PFSK-1 (cell line): ENCODE data around the gene CXCR6.

Experiments
- FOXP2 ChIP-seq: optimal IDR thresholded peaks from 2 replicates; pipeline ENCODE3; 2011; ENCODE audit warnings: borderline replicate concordance, control low read depth, inconsistent platforms; ENCODE audit not compliant: insufficient read depth; ENCODE audit errors: extremely low read length, extremely low read depth
- POLR2AphosphoS5 ChIP-seq: IDR thresholded peaks from 2 replicates; pipeline ENCODE4 v1.6.1; 2012; ENCODE audit warnings: low read depth, mild to moderate bottlenecking, control low read depth, low read length, moderate library complexity
- REST ChIP-seq, 2 experiments: IDR thresholded peaks; 2 replicates each; pipeline versions ENCODE4 v1.6.1 to v1.8.0; 2011 to 2012; ENCODE audit warnings: low read depth in 2 of 2, low read length in 2 of 2, control low read depth in 1 of 2, inconsistent platforms in 1 of 2, mild to moderate bottlenecking in 1 of 2, moderate library complexity in 1 of 2; ENCODE audit not compliant: insufficient read depth in 1 of 2
- SIN3A ChIP-seq: IDR thresholded peaks from 2 replicates; pipeline ENCODE4 v1.6.1; 2012; ENCODE audit warnings: mild to moderate bottlenecking, low read length, moderate library complexity, borderline replicate concordance; ENCODE audit not compliant: insufficient read depth
- TAF1 ChIP-seq: IDR thresholded peaks from 2 replicates; pipeline ENCODE4 v1.6.1; 2012; ENCODE audit warnings: low read length, control low read depth, borderline replicate concordance; ENCODE audit not compliant: insufficient read depth

The CXCR6 gene

GRCh38 chr3:45946875-45947274 lies 3.6 kb downstream of the CXCR6 start:
- no peak for TF ChIP-seq SIN3A
- TF ChIP-seq REST (IDR thresholded peaks at IDR 0.05; ENCODE audit: insufficient read depth in 1 of 2, low read depth in 2 of 2, low read length in 2 of 2), result no peak
- no peak for TF ChIP-seq FOXP2
- no peak for TF ChIP-seq POLR2AphosphoS5
- no peak for TF ChIP-seq TAF1

GRCh38 chr3:45947361-45947760 lies 4.1 kb downstream of the CXCR6 start:
- no peak for TF ChIP-seq SIN3A
- TF ChIP-seq REST (IDR thresholded peaks at IDR 0.05; ENCODE audit: insufficient read depth in 1 of 2, low read depth in 2 of 2, low read length in 2 of 2), result no peak
- no peak for TF ChIP-seq FOXP2
- no peak for TF ChIP-seq POLR2AphosphoS5
- TF ChIP-seq TAF1, result no peak

GRCh38 chr3:45948311-45948781 lies 5.1 kb downstream of the CXCR6 start:
- TF ChIP-seq POLR2AphosphoS5 (no peak), REST (IDR thresholded peaks at IDR 0.05; ENCODE audit: insufficient read depth in 1 of 2, low read depth in 2 of 2, low read length in 2 of 2) (no peak), FOXP2 (no peak), SIN3A (no peak), TAF1 (no peak)

GRCh38 chr3:45948881-45949280 lies 5.6 kb downstream of the CXCR6 start:
- no peak for TF ChIP-seq POLR2AphosphoS5

- TF ChIP-seq FOXP2, result no peak
These were observed 6.2 kb downstream of the CXCR6 start for GRCh38 chr3:45949432-45949831.

GRCh38 chr3:45950131-45950530 lies 6.9 kb downstream of the CXCR6 start:
- TF ChIP-seq REST (IDR thresholded peaks at IDR 0.05; ENCODE audit: insufficient read depth in 1 of 2, low read depth in 2 of 2, low read length in 2 of 2) (no peak), POLR2AphosphoS5 (no peak), SIN3A (no peak), TAF1 (no peak), FOXP2 (no peak)
